ENCODE results near the gene CELSR2. TPM values are rescaled to one million over a fixed set of nuclear protein-coding genes. Genes with fewer than 3 reads are reported as not detected.

The CELSR2 gene
- total RNA-seq, 2 donors from 2014 or later, result 2.5 to 3.1 TPM

DNA sequence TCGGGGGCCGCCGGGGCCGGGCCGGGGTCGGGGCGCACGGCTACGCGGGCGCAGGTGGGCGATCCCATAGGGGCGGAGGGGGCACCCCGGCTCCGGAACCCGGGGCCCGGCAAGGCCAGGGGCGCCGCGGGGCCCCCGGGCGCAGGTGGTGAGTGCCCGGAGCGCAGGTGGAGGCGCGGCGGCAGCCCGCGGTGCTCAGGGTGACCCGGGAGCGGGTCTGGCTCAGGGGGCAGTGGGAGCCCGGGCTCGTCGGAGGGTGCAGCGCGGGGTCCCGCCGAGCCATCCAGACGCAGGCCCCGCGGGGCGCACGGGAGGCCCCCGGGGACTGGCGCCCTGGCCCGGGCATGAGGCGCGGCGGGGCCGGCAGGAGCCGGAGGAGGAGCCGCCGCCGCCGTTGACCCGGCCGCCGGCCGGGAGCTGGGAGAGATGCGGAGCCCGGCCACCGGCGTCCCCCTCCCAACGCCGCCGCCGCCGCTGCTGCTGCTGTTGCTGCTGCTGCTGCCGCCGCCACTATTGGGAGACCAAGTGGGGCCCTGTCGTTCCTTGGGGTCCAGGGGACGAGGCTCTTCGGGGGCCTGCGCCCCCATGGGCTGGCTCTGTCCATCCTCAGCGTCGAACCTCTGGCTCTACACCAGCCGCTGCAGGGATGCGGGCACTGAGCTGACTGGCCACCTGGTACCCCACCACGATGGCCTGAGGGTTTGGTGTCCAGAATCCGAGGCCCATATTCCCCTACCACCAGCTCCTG lies 489 bp downstream of the CELSR2 start:
- peaks cover 5% of the 10 kb centered on the region for H3K27me3 Mint-ChIP-seq (ENCODE audit: low read depth)
- no peak overlapping the region for H3K27ac Mint-ChIP-seq
- H3K9me3 Mint-ChIP-seq, result no peaks in the 10 kb centered on the region
- H3K36me3 Mint-ChIP-seq (ENCODE audit: insufficient read depth in 2 of 2), result no peaks in the 10 kb centered on the region
- peak overlapping the region; percentile 37 to 68 for H3K4me3 Mint-ChIP-seq
- no peak for DNase-seq
- peak; percentile 31 to 49 for ATAC-seq (replicated peaks in 1 of 2)
- H3K4me1 Mint-ChIP-seq (ENCODE audit: low read depth), result peaks cover 5% of the 10 kb centered on the region

- no peaks in the 10 kb centered on the region for H3K9me3 Mint-ChIP-seq
Observed at GRCh38 chr1:109250454-109251276, 1.3 kb downstream of the CELSR2 start.

GRCh38 chr1:109251277-109252166 lies 2.2 kb downstream of the CELSR2 start:
- peaks cover 5% of the 10 kb centered on the region for H3K4me1 Mint-ChIP-seq (ENCODE audit: low read depth)
- H3K4me3 Mint-ChIP-seq, result peak overlapping the region in 1 of 2 donors; percentile 15
- H3K36me3 Mint-ChIP-seq (ENCODE audit: insufficient read depth in 2 of 2), result no peaks in the 10 kb centered on the region
- ATAC-seq (replicated peaks in 1 of 2) (no peak), DNase-seq (no peak)
- H3K27ac Mint-ChIP-seq, result no peak overlapping the region
- H3K9me3 Mint-ChIP-seq, result no peaks in the 10 kb centered on the region
- peaks cover 4% of the 10 kb centered on the region for H3K27me3 Mint-ChIP-seq (ENCODE audit: low read depth)

More at GRCh38 chr1:109250454-109251276, 1.3 kb downstream of the CELSR2 start:
- peak overlapping the region; percentile 37 to 68 for H3K4me3 Mint-ChIP-seq
- peaks cover 5% of the 10 kb centered on the region for H3K4me1 Mint-ChIP-seq (ENCODE audit: low read depth)
- no peak overlapping the region for H3K27ac Mint-ChIP-seq
- no peaks in the 10 kb centered on the region for H3K36me3 Mint-ChIP-seq (ENCODE audit: insufficient read depth in 2 of 2)
- H3K27me3 Mint-ChIP-seq (ENCODE audit: low read depth), result peaks cover 5% of the 10 kb centered on the region
- DNase-seq (no peak), ATAC-seq (replicated peaks in 1 of 2) (no peak)

- no peak for ATAC-seq (replicated peaks in 1 of 2)
- no peaks in the 10 kb centered on the region for H3K27me3 Mint-ChIP-seq (ENCODE audit: low read depth)
- H3K4me1 Mint-ChIP-seq (ENCODE audit: low read depth), result peaks cover 5% of the 10 kb centered on the region
- no peaks in the 10 kb centered on the region for H3K36me3 Mint-ChIP-seq (ENCODE audit: insufficient read depth in 2 of 2)
- no peaks in the 10 kb centered on the region for H3K9me3 Mint-ChIP-seq
- no peak overlapping the region for H3K4me3 Mint-ChIP-seq
- DNase-seq, result no peak
- H3K27ac Mint-ChIP-seq, result no peak overlapping the region
Observed at GRCh38 chr1:109252167-109252892, 3.0 kb downstream of the CELSR2 start.

DNA sequence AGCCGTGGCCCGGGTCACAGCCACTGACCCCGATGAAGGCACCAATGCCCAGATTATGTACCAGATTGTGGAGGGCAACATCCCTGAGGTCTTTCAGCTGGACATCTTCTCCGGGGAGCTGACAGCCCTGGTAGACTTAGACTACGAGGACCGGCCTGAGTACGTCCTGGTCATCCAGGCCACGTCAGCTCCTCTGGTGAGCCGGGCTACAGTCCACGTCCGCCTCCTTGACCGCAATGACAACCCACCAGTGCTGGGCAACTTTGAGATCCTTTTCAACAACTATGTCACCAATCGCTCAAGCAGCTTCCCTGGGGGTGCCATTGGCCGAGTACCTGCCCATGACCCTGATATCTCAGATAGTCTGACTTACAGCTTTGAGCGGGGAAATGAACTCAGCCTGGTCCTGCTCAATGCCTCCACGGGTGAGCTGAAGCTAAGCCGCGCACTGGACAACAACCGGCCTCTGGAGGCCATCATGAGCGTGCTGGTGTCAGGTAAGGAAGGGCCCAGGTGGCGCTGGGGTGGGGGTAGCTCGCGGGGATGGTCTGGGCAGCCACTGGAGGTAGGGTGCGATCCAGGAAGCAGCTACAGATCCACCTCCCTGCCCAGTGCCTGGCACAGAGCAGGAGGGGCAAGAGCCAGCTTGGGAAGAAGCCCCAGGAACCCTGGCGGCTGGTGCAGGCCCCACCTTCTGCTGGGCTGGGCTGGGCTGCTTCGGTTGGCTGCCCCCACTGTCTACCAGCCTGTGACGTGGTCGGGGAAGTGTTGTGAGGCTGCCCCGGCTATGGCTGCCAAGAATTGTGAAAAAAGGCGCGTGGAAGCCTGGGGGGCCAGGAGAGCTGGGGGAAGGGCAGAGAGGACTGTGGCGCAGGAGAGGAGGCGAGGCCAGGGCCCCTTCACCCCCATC lies 3.8 kb downstream of the CELSR2 start:
- no peaks in the 10 kb centered on the region for H3K9me3 Mint-ChIP-seq
- no peak for ATAC-seq (replicated peaks in 1 of 2)
- H3K4me3 Mint-ChIP-seq, result no peak overlapping the region
- no peak for DNase-seq
- H3K4me1 Mint-ChIP-seq (ENCODE audit: low read depth), result peaks cover 5% of the 10 kb centered on the region
- H3K27ac Mint-ChIP-seq, result no peak overlapping the region
- H3K36me3 Mint-ChIP-seq (ENCODE audit: insufficient read depth in 2 of 2), result no peaks in the 10 kb centered on the region
- H3K27me3 Mint-ChIP-seq (ENCODE audit: low read depth), result no peaks in the 10 kb centered on the region

DNA sequence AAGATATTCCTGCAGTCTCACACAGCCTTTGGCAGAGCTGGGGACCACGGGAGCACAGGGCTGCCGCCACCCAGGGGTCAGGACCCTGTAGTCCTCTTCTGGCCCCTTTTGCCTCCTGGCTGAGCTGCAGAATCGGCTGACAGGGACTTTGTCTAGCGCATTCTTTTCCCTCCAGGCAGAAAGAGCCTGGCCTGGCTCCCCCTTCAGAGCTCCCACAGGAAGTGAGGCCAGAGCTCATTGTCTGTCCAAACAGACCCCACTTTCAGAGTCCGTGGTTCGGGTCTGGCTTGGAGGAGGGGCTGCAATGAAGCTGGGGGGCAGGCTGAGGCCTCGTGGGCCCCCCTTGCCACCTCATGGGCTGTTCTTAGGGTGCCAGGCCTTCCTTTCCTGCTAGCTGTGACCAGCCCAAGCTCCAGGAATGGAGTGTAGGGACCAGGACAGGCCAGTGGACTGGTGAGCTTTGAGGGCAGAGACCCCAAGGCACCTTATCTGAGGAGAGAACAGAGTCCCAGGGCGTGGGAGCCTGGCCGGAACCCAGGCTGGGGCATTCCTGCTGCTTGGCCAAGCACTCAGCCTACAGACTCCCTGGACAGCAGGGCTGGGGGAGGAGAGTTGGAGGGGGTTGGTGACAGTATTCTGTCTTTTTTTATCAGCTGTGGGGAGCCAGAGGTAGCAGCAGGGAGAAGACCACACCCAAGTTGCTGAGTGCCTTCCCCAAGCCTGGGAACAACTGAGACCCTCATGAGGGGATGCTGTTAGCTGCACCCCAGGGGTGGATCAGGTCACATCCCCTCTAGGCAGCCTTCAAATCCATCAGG lies 4.7 kb downstream of the CELSR2 start:
- no peaks in the 10 kb centered on the region for H3K36me3 Mint-ChIP-seq (ENCODE audit: insufficient read depth in 2 of 2)
- DNase-seq (no peak), ATAC-seq (replicated peaks in 1 of 2) (no peak)
- H3K27ac Mint-ChIP-seq, result no peak overlapping the region
- H3K4me1 Mint-ChIP-seq (ENCODE audit: low read depth), result peaks cover 4% of the 10 kb centered on the region
- no peaks in the 10 kb centered on the region for H3K9me3 Mint-ChIP-seq
- no peaks in the 10 kb centered on the region for H3K27me3 Mint-ChIP-seq (ENCODE audit: low read depth)
- no peak overlapping the region for H3K4me3 Mint-ChIP-seq

GRCh38 chr1:109254621-109255096 lies 5.3 kb downstream of the CELSR2 start:
- no peak overlapping the region for H3K27ac Mint-ChIP-seq
- H3K27me3 Mint-ChIP-seq (ENCODE audit: low read depth), result no peaks in the 10 kb centered on the region
- no peaks in the 10 kb centered on the region for H3K9me3 Mint-ChIP-seq
- H3K4me3 Mint-ChIP-seq, result no peak overlapping the region
- DNase-seq, result no peak
- no peaks in the 10 kb centered on the region for H3K36me3 Mint-ChIP-seq (ENCODE audit: insufficient read depth in 2 of 2)
- no peaks in the 10 kb centered on the region for H3K4me1 Mint-ChIP-seq (ENCODE audit: low read depth)
- ATAC-seq (replicated peaks in 1 of 2), result no peak

DNA sequence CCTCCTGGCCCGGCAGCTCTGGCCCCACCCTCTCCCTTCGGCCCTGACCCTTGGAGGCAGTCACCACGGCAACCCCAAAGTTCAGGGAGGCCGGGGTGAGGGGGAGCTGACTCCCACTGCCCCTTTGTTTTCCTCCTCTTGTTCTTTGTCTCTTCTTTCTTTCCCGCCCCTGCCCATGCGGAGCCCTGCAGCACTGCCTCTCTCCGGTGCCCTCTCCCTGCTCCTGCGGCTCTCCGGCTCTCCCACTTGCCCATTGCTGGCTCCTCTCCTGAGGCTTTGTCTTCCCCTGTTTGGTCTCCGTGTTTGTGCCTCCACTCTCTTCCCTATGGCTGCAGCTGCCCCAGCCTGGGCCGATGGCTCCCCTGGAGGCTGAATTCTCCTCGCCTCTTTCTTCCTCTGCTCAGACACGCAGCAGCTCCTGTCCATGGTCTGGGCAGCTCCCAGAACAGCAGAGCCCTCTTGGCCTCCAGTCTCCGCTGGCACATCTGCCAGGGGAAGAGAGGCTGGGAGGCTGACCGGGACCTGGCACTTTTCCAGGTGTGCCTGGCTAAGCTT lies 5.8 kb downstream of the CELSR2 start:
- Mint-ChIP-seq H3K27me3 (ENCODE audit: low read depth) (no peaks in the 10 kb centered on the region), H3K4me1 (ENCODE audit: low read depth) (no peaks in the 10 kb centered on the region), H3K36me3 (ENCODE audit: insufficient read depth in 2 of 2) (no peaks in the 10 kb centered on the region), H3K4me3 (no peak overlapping the region), H3K27ac (peak overlapping the region; percentile 10), H3K9me3 (no peaks in the 10 kb centered on the region)
- ATAC-seq (replicated peaks in 1 of 2) (no peak), DNase-seq (no peak)

GRCh38 chr1:109255678-109256077 lies 6.3 kb downstream of the CELSR2 start:
- no peaks in the 10 kb centered on the region for H3K36me3 Mint-ChIP-seq (ENCODE audit: insufficient read depth in 2 of 2)
- no peak overlapping the region for H3K4me3 Mint-ChIP-seq
- H3K9me3 Mint-ChIP-seq, result no peaks in the 10 kb centered on the region
- H3K4me1 Mint-ChIP-seq (ENCODE audit: low read depth), result no peaks in the 10 kb centered on the region
- no peak for ATAC-seq (replicated peaks in 1 of 2)
- no peak for DNase-seq
- no peaks in the 10 kb centered on the region for H3K27me3 Mint-ChIP-seq (ENCODE audit: low read depth)
- H3K27ac Mint-ChIP-seq, result peak overlapping the region; percentile 10

- no peak overlapping the region for H3K4me3 Mint-ChIP-seq
- no peak overlapping the region for H3K27ac Mint-ChIP-seq
Observed at GRCh38 chr1:109256085-109256484, 6.7 kb downstream of the CELSR2 start.

More at GRCh38 chr1:109256085-109256484, 6.7 kb downstream of the CELSR2 start:
- DNase-seq (no peak), ATAC-seq (replicated peaks in 1 of 2) (no peak)
- no peaks in the 10 kb centered on the region for H3K4me1 Mint-ChIP-seq (ENCODE audit: low read depth)
- no peaks in the 10 kb centered on the region for H3K27me3 Mint-ChIP-seq (ENCODE audit: low read depth)
- H3K36me3 Mint-ChIP-seq (ENCODE audit: insufficient read depth in 2 of 2), result no peaks in the 10 kb centered on the region
- H3K9me3 Mint-ChIP-seq, result no peaks in the 10 kb centered on the region
